H1 (cell line): Measurements from ENCODE around the gene BAIAP2. TPM values are rescaled to one million over a fixed set of nuclear protein-coding genes. Genes with fewer than 3 reads are reported as not detected.
A peak's percentile ranks its signal among the peaks of the same experiment; 100 is the strongest.

Experiments
- CTCF ChIA-PET: fragments of 300-600 bp; sonication (Branson Sonifier 250); formaldehyde crosslinking; loops from one replicate; lab custom pipeline; 2021; ENCODE audit not compliant: partially characterized antibody; lab: Charles Lee
- POLR2A ChIA-PET: fragments of 300-600 bp; sonication (Branson Sonifier 250); formaldehyde crosslinking; loops from one replicate; lab custom pipeline; 2021; ENCODE audit warnings: inconsistent platforms; ENCODE audit not compliant: partially characterized antibody; lab: Charles Lee
- DNase-seq, 2 experiments: peaks; one replicate each; pipeline versions ENCODE4 v3.0.0 to v3.0.0-alpha.2; 2010 to 2022; ENCODE audit warnings: low spot score in 2 of 2, low read depth in 1 of 2, mixed read lengths in 1 of 2
- FAIRE-seq: peaks from 2 replicates; lab custom pipeline; 2011; peaks lifted over from hg19 to GRCh38; lab: Jason Lieb, UNC
- H2AFZ ChIP-seq: 2 replicates; pipeline ENCODE4 v1.8.1; 2012; ENCODE audit warnings: low read length, inconsistent platforms
- H2AK5ac ChIP-seq: 2 replicates; pipeline ENCODE4 v1.6.1; 2013; ENCODE audit warnings: low read depth, low read length
- H2BK120ac ChIP-seq: replicated peaks from 2 replicates; pipeline ENCODE3; 2013; ENCODE audit warnings: low read depth, low read length, inconsistent platforms
- H2BK12ac ChIP-seq: 2 replicates; pipeline ENCODE4 v1.6.1; 2013; ENCODE audit warnings: low read depth, low read length
- H2BK15ac ChIP-seq: 2 replicates; pipeline ENCODE4 v1.6.1; 2013; ENCODE audit warnings: low read length
- H2BK20ac ChIP-seq: 2 replicates; pipeline ENCODE4 v1.6.1; 2013; ENCODE audit warnings: low read length
- H2BK5ac ChIP-seq: 2 replicates; pipeline ENCODE4 v1.6.1; 2013; ENCODE audit warnings: low read depth, low read length
- H3K14ac ChIP-seq: 2 replicates; pipeline ENCODE4 v1.6.1; 2013; ENCODE audit warnings: inconsistent platforms; ENCODE audit not compliant: insufficient read length
- H3K18ac ChIP-seq: 2 replicates; pipeline ENCODE4 v1.6.1; 2013; ENCODE audit warnings: low read length; ENCODE audit errors: extremely low read depth
- H3K23ac ChIP-seq: 2 replicates; pipeline ENCODE4 v1.6.1; 2013; ENCODE audit warnings: inconsistent platforms; ENCODE audit not compliant: insufficient read length
- H3K23me2 ChIP-seq: 2 replicates; pipeline ENCODE4 v1.6.1; 2013; ENCODE audit warnings: low read depth, low read length
- H3K27ac ChIP-seq: 2 replicates; pipeline ENCODE4 v1.6.1; 2011; ENCODE audit warnings: low read depth, low read length, inconsistent platforms
- H3K27me3 ChIP-seq, 4 experiments: replicated peaks in 1 of 4; 1 replicate in 1 of 4; 2 replicates in 3 of 4; pipeline versions ENCODE4 v1.6.1 to v1.8.1; 2011 to 2013; ENCODE audit warnings: low read length in 3 of 4, mild to moderate bottlenecking in 3 of 4, inconsistent platforms in 2 of 4, mixed read lengths in 2 of 4, moderate library complexity in 1 of 4; ENCODE audit not compliant: control insufficient read depth in 3 of 4, insufficient read depth in 3 of 4; ENCODE audit errors: extremely low read depth in 1 of 4
- H3K36me3 ChIP-seq, 4 experiments: 2 replicates each; pipeline versions ENCODE4 v1.6.1 to v1.8.1; 2011 to 2013; ENCODE audit warnings: mild to moderate bottlenecking in 4 of 4, low read length in 3 of 4, moderate library complexity in 2 of 4, control low read depth in 1 of 4, inconsistent platforms in 1 of 4; ENCODE audit not compliant: insufficient read depth in 4 of 4, control insufficient read depth in 2 of 4
- H3K4ac ChIP-seq: replicated peaks from 2 replicates; pipeline ENCODE3; 2013; ENCODE audit warnings: low read length, low read depth, mixed read lengths, inconsistent platforms; ENCODE audit not compliant: insufficient read length
- H3K4me1 ChIP-seq, 4 experiments: replicated peaks in 1 of 4; 1 replicate in 1 of 4; 2 replicates in 3 of 4; pipeline versions ENCODE4 v1.6.1 to v1.8.1; 2011 to 2013; ENCODE audit warnings: low read length in 3 of 4, inconsistent platforms in 2 of 4, mixed read lengths in 1 of 4; ENCODE audit not compliant: insufficient read depth in 4 of 4, control insufficient read depth in 3 of 4
- H3K4me2 ChIP-seq, 2 experiments: 2 replicates each; pipeline versions ENCODE4 v1.6.1 to v1.8.1; 2011 to 2013; ENCODE audit warnings: low read depth in 2 of 2, low read length in 2 of 2, control low read depth in 1 of 2, inconsistent platforms in 1 of 2, mild to moderate bottlenecking in 1 of 2; ENCODE audit not compliant: insufficient read depth in 1 of 2
- H3K4me3 ChIP-seq, 4 experiments: fragments of 200-600, 300-600 bp in 1 of 4; sonication (generic), shearing (Covaris generic), sonication (Bioruptor Twin) in 1 of 4; 2 replicates each; pipeline versions ENCODE4 v1.5.1 to v1.8.1; 2011 to 2016; ENCODE audit warnings: low read length in 4 of 4, low read depth in 3 of 4, control low read depth in 2 of 4, inconsistent platforms in 2 of 4, mild to moderate bottlenecking in 2 of 4, mixed read lengths in 1 of 4, moderate library complexity in 1 of 4; ENCODE audit not compliant: insufficient read depth in 2 of 4; ENCODE audit errors: extremely low read depth in 1 of 4
- H3K56ac ChIP-seq: replicated peaks from 2 replicates; pipeline ENCODE3; 2013; ENCODE audit warnings: low read depth, mild to moderate bottlenecking, mixed read lengths, low read length, inconsistent platforms; ENCODE audit not compliant: insufficient read length
- H3K79me1 ChIP-seq: 2 replicates; pipeline ENCODE4 v1.6.1; 2013; ENCODE audit warnings: low read depth, low read length, control low read depth
- H3K79me2 ChIP-seq, 2 experiments: 2 replicates each; pipeline versions ENCODE4 v1.6.1 to v1.8.1; 2012 to 2013; ENCODE audit warnings: low read length in 2 of 2, mild to moderate bottlenecking in 2 of 2, inconsistent platforms in 1 of 2; ENCODE audit not compliant: insufficient read depth in 2 of 2, control insufficient read depth in 1 of 2
- H3K9ac ChIP-seq, 4 experiments: replicated peaks in 1 of 4; 1 replicate in 1 of 4; 2 replicates in 3 of 4; pipeline versions ENCODE4 v1.6.1 to v1.8.1; 2011 to 2013; ENCODE audit warnings: low read depth in 3 of 4, low read length in 3 of 4, control low read depth in 2 of 4, mild to moderate bottlenecking in 2 of 4, moderate library complexity in 2 of 4, inconsistent platforms in 1 of 4; ENCODE audit errors: extremely low read depth in 1 of 4
- H3K9me3 ChIP-seq, 2 experiments: 2 replicates each; pipeline versions ENCODE4 v1.6.1 to v1.8.1; 2012 to 2013; ENCODE audit warnings: mild to moderate bottlenecking in 2 of 2, moderate library complexity in 2 of 2, control low read depth in 1 of 2, inconsistent platforms in 1 of 2, low read depth in 1 of 2, low read length in 1 of 2, mixed read lengths in 1 of 2; ENCODE audit not compliant: insufficient read depth in 2 of 2
- H4K20me1 ChIP-seq, 2 experiments: replicated peaks in 1 of 2; 2 replicates each; pipeline versions ENCODE3 to v1.8.1; 2011 to 2013; ENCODE audit warnings: inconsistent platforms in 2 of 2, low read length in 2 of 2, mild to moderate bottlenecking in 1 of 2; ENCODE audit not compliant: insufficient read depth in 2 of 2, control insufficient read depth in 1 of 2
- H4K5ac ChIP-seq: 2 replicates; pipeline ENCODE4 v1.6.1; 2013; ENCODE audit warnings: low read length, low read depth, mixed read lengths, inconsistent platforms; ENCODE audit not compliant: insufficient read length
- H4K8ac ChIP-seq: 2 replicates; pipeline ENCODE4 v1.8.0; 2013; ENCODE audit warnings: mild to moderate bottlenecking, moderate library complexity, low read length, inconsistent platforms; ENCODE audit not compliant: insufficient read depth; ENCODE audit errors: extremely low read depth
- H4K91ac ChIP-seq: replicated peaks from 2 replicates; pipeline ENCODE3; 2013; ENCODE audit warnings: low read length, mixed read lengths, inconsistent platforms; ENCODE audit not compliant: insufficient read length
- BCL11A ChIP-seq, 2 experiments: IDR thresholded peaks; one replicate each; pipeline ENCODE4 v1.6.1; 2011; ENCODE audit warnings: low read depth in 2 of 2, low read length in 2 of 2, mild to moderate bottlenecking in 2 of 2
- CREB1 ChIP-seq: IDR thresholded peaks from 2 replicates; pipeline ENCODE4 v1.6.1; 2012; ENCODE audit warnings: inconsistent platforms
- CTBP2 ChIP-seq: IDR thresholded peaks from 2 replicates; pipeline ENCODE4 v1.7.0; 2011; ENCODE audit warnings: borderline replicate concordance, mild to moderate bottlenecking, moderate library complexity, mixed read lengths, low read length; ENCODE audit not compliant: insufficient read depth, insufficient read length
- EZH2 ChIP-seq: fragments of 200-600 bp; sonication (generic); IDR thresholded peaks from 2 replicates; pipeline ENCODE4 v1.7.1; 2012; ENCODE audit warnings: low read depth, mild to moderate bottlenecking, moderate library complexity, low read length, inconsistent platforms; ENCODE audit not compliant: severe bottlenecking
- HDAC6 ChIP-seq: IDR thresholded peaks from one replicate; pipeline ENCODE4 v1.7.1; 2012; ENCODE audit warnings: low read depth, mild to moderate bottlenecking, inconsistent platforms, low read length, moderate library complexity
- JUN ChIP-seq: IDR thresholded peaks from 2 replicates; pipeline ENCODE4 v1.6.1; 2011; ENCODE audit warnings: low read depth, mild to moderate bottlenecking, improper control_type of control experiment, low read length
- KDM5A ChIP-seq: fragments of 200-600 bp; IDR thresholded peaks from 2 replicates; pipeline ENCODE4 v1.7.1; 2012; ENCODE audit warnings: mild to moderate bottlenecking, low read length, inconsistent platforms, mixed read lengths
- MAFK ChIP-seq: IDR thresholded peaks from 2 replicates; pipeline ENCODE4 v1.6.1; 2012; ENCODE audit warnings: low read depth, mild to moderate bottlenecking, improper control_type of control experiment, low read length
- SIN3A ChIP-seq, 2 experiments: IDR thresholded peaks in 1 of 2; conservative IDR thresholded peaks in 1 of 2; 2 replicates each; pipeline ENCODE4 v1.6.1; 2011 to 2012; ENCODE audit warnings: low read length in 2 of 2, improper control_type of control experiment in 1 of 2, low read depth in 1 of 2, mild to moderate bottlenecking in 1 of 2
- TAF1 ChIP-seq: IDR thresholded peaks from 2 replicates; pipeline ENCODE4 v1.6.1; 2011; ENCODE audit warnings: mild to moderate bottlenecking, low read depth, low read length
- TAF7 ChIP-seq: optimal IDR thresholded peaks from 2 replicates; pipeline ENCODE3; 2011; ENCODE audit warnings: low read depth, mild to moderate bottlenecking, inconsistent platforms, low read length, moderate library complexity, borderline replicate concordance
- TBP ChIP-seq: IDR thresholded peaks from 2 replicates; pipeline ENCODE4 v1.6.1; 2011; ENCODE audit warnings: low read depth, low read length, improper control_type of control experiment
- TEAD4 ChIP-seq: IDR thresholded peaks from 2 replicates; pipeline ENCODE4 v1.6.1; 2012; ENCODE audit warnings: low read depth, low read length, inconsistent platforms, mixed read lengths
- YY1 ChIP-seq: IDR thresholded peaks from 2 replicates; pipeline ENCODE4 v1.6.1; 2011; ENCODE audit warnings: low read depth, mild to moderate bottlenecking, low read length
- ZNF274 ChIP-seq: IDR thresholded peaks from 2 replicates; pipeline ENCODE4 v1.7.0; 2012; ENCODE audit warnings: low read length, borderline replicate concordance; ENCODE audit errors: extremely low read depth
- WGBS, 2 experiments: shearing (Covaris generic) in 1 of 2; methylation state at CpG; one replicate each; pipeline versions ENCODE4 v1.1.6 to v1.1.7; 2013 to 2015; ENCODE audit warnings: low lambda C conversion rate in 2 of 2, mixed read lengths in 2 of 2, inconsistent platforms in 1 of 2, low coverage in 1 of 2, missing lambda C conversion rate in 1 of 2; ENCODE audit not compliant: insufficient replicate concordance in 2 of 2, insufficient coverage in 1 of 2, insufficient read length in 1 of 2; ENCODE audit errors: extremely low coverage in 1 of 2, missing lambda C conversion rate in 1 of 2; 5-methylcytosine and 5-hydroxymethylcytosine counted together
- polyA plus RNA-seq, 7 experiments: library from polyadenylated mRNA; depleted of rRNA in 3 of 7; stranded (reverse) in 5 of 7; unstranded in 2 of 7; fragments of >200 nt in 5 of 7; fragments of 200-250 nt in 2 of 7; gene quantifications; 1 replicate in 5 of 7; 2 replicates in 1 of 7; 4 replicates in 1 of 7; pipeline versions ENCODE4 v1.2.1 to v1.2.3, GENCODE V29; 2011 to 2013; ENCODE audit warnings: missing spikeins in 2 of 7, mixed read lengths in 2 of 7
- total RNA-seq: library from RNA; stranded (reverse); fragmentation: NEBNext Ultra II Directional; extraction: Animal tissue kit (Norgen Biotek cat#: 25700); gene quantifications from 2 replicates; pipeline ENCODE4 v1.2.1, GENCODE V29; 2021

Gene BAIAP2
- total and polyA plus RNA-seq, 2 of the 8 experiments (the other 6 are each of a cell fraction or from before 2014, with no cell fraction given), result 10.0 to 22.8 TPM

GRCh38 chr17:81102869-81103268 is 67.9 kb downstream of the BAIAP2 start:
- H3K79me1 ChIP-seq, result no peaks in the 10 kb centered on the region
- H3K56ac ChIP-seq, result no peak overlapping the region
- H2BK5ac ChIP-seq, result no peak overlapping the region
- H3K27me3 ChIP-seq, result no peaks in the 10 kb centered on the region
- no peak overlapping the region for H3K4me2 ChIP-seq
- H2BK120ac ChIP-seq, result no peak overlapping the region
- peaks cover 0 to 2% of the 10 kb centered on the region in 2 experiments for H4K20me1 ChIP-seq
- H2BK12ac ChIP-seq, result no peak overlapping the region
- no peak for FAIRE-seq
- CTCF ChIA-PET, result interaction anchor here (0.9 to 3.8 kb wide), 21 partner anchors 8 to 1177 kb away, joined by 3 to 45 read pairs (median 6); no protein-coding TSS in a partner anchor
- peak overlapping the region; percentile 62; the same call in 1 of the 2 replicates for H4K8ac ChIP-seq
- no peak overlapping the region for H2BK15ac ChIP-seq
- H2BK20ac ChIP-seq, result no peak overlapping the region
- H3K14ac ChIP-seq, result no peak overlapping the region
- DNase-seq, result no peak
- 94% methylated on average over 10 of the region's 17 CpGs; no CpG with 5 or more reads in 1 of the 2 experiments for WGBS, 2 experiments
- H4K91ac ChIP-seq, result no peak overlapping the region
- H4K5ac ChIP-seq, result no peak overlapping the region
- no peak overlapping the region for H3K4me3 ChIP-seq
- H3K36me3 ChIP-seq, result no peaks in the 10 kb centered on the region
- POLR2A ChIA-PET, result interaction anchor here (1.3 to 1.6 kb wide), 4 partner anchors 10 to 106 kb away, joined by 3 to 4 read pairs (median 4); no protein-coding TSS in a partner anchor
- no peak overlapping the region for H3K4ac ChIP-seq
- no peaks in the 10 kb centered on the region for H3K23me2 ChIP-seq
- H3K79me2 ChIP-seq, result no peaks in the 10 kb centered on the region
- H3K23ac ChIP-seq, result no peak overlapping the region
- no peaks in the 10 kb centered on the region for H3K9me3 ChIP-seq
- H3K4me1 ChIP-seq, result no peaks in the 10 kb centered on the region; a peak in 2 of 7 replicates
- no peak overlapping the region for H2AK5ac ChIP-seq
- H3K9ac ChIP-seq, result no peak overlapping the region
- H3K27ac ChIP-seq, result no peak overlapping the region
- H3K18ac ChIP-seq, result no peak overlapping the region
- no peak overlapping the region for H2AFZ ChIP-seq
- TF ChIP-seq SIN3A (conservative IDR thresholded peaks at IDR 0.05 in 1 of 2, IDR thresholded peaks at IDR 0.05 in 1 of 2; ENCODE audit: low read depth in 1 of 2, low read length in 2 of 2), result no peak
- no peak for TF ChIP-seq BCL11A (IDR thresholded peaks at IDR 0.05; ENCODE audit: low read depth in 2 of 2, low read length in 2 of 2)
- TF ChIP-seq CREB1, result no peak
- TF ChIP-seq YY1, result no peak
- TF ChIP-seq JUN, result no peak
- TF ChIP-seq HDAC6, result no peak
- no peak for TF ChIP-seq MAFK
- no peak for TF ChIP-seq TAF7
- TF ChIP-seq KDM5A, result no peak
- TF ChIP-seq TBP, result no peak
- TF ChIP-seq TEAD4, result no peak
- no peak for TF ChIP-seq EZH2
- TF ChIP-seq ZNF274, result no peak
- no peak for TF ChIP-seq CTBP2
- TF ChIP-seq TAF1, result no peak
